Kidney (tissue), 14 donors: Measurements from ENCODE around the gene EEF1AKMT4. TPM values are rescaled to one million over a fixed set of nuclear protein-coding genes. Genes with fewer than 3 reads are reported as not detected.
A peak's percentile ranks its signal among the peaks of the same experiment; 100 is the strongest.

ENCODE experiments used
- DNase-seq, 5 donors: peaks; one replicate each; pipeline ENCODE4 v3.0.0-alpha.2; 2013 to 2020
- FAIRE-seq: peaks from 2 replicates; lab custom pipeline; 2012; peaks lifted over from hg19 to GRCh38; lab: Jason Lieb, UNC
- H3K27ac ChIP-seq, 2 donors: one replicate each; pipeline ENCODE4 v1.7.0; 2013; ENCODE audit warnings: low read depth in 2 of 2, low read length in 2 of 2, inconsistent platforms in 1 of 2
- H3K27me3 ChIP-seq: one replicate; pipeline ENCODE4 v1.7.1; 2013; ENCODE audit warnings: low read length, inconsistent platforms; ENCODE audit not compliant: control insufficient read depth, insufficient read depth
- H3K36me3 ChIP-seq, 3 donors: one replicate each; pipeline versions ENCODE4 v1.7.0 to v1.7.1; 2013; ENCODE audit warnings: low read length in 3 of 3, control low read depth in 1 of 3, inconsistent platforms in 1 of 3; ENCODE audit not compliant: insufficient read depth in 3 of 3, control insufficient read depth in 2 of 3
- H3K4me1 ChIP-seq, 3 donors: one replicate each; pipeline versions ENCODE4 v1.7.0 to v1.7.1; 2013; ENCODE audit warnings: low read length in 3 of 3, inconsistent platforms in 1 of 3, low read depth in 1 of 3; ENCODE audit not compliant: control insufficient read depth in 2 of 3, insufficient read depth in 2 of 3
- H3K4me3 ChIP-seq, 3 donors: one replicate each; pipeline versions ENCODE4 v1.7.0 to v1.8.1; 2013; ENCODE audit warnings: low read length in 3 of 3, control low read depth in 1 of 3, inconsistent platforms in 1 of 3
- H3K9ac ChIP-seq, 3 donors: one replicate each; pipeline versions ENCODE4 v1.7.0 to v1.7.1; 2013; ENCODE audit warnings: low read length in 3 of 3, control low read depth in 1 of 3, inconsistent platforms in 1 of 3
- H3K9me3 ChIP-seq, 3 donors: one replicate each; pipeline versions ENCODE4 v1.7.0 to v1.7.1; 2013; ENCODE audit warnings: low read length in 3 of 3, control low read depth in 1 of 3, inconsistent platforms in 1 of 3; ENCODE audit not compliant: control insufficient read depth in 2 of 3, insufficient read depth in 1 of 3
- CTCF ChIP-seq: IDR thresholded peaks from 3 replicates; pipeline ENCODE4 v1.5.1; 2012; ENCODE audit warnings: mild to moderate bottlenecking, moderate library complexity, borderline replicate concordance; ENCODE audit not compliant: insufficient read depth; ENCODE audit errors: extremely low read depth
- intact Hi-C: fragments of 100-400 bp; cut with DNase I; formaldehyde crosslinking; loops from one replicate; pipeline ENCODE4 v1.11.1; 2022
- polyA plus RNA-seq: library from polyadenylated mRNA; stranded (reverse); fragments of 350-450 nt; fragmentation: Illumina TruSeq; extraction: RNeasy Lipid Tissue Mini Kit (QIAGEN cat#74804); gene quantifications from one replicate; pipeline ENCODE4 v1.2.3, GENCODE V29; 2014; ENCODE audit warnings: low read depth, low replicate concordance; ENCODE audit not compliant: insufficient read depth
- total RNA-seq: library from RNA; stranded (reverse); fragmentation: NEBNext Ultra II Directional; extraction: Animal tissue kit (Norgen Biotek cat#: 25700); gene quantifications from one replicate; pipeline ENCODE4 v1.2.1, GENCODE V29; 2021
- donor health status: control.
- donor health status: control.
- donor health status: control.
- donor health status: control.
- donor health status: control.
- donor health status: DM: yes; HTN: yes; CAD: no.
- donor health status: Normal renal cell carcinoma (clear cell type).

EEF1AKMT4 gene
- total and polyA plus RNA-seq, 2 donors from 2014 or later = 2.8 to 6.1 TPM

- DNase-seq = no peak
- H3K4me1 ChIP-seq = no peaks in the 10 kb centered on the region
- TF ChIP-seq CTCF = no peak
- no peaks in the 10 kb centered on the region for H3K9me3 ChIP-seq
- H3K27ac ChIP-seq = no peak overlapping the region
- peaks cover under 1% of the 10 kb centered on the region for H3K27me3 ChIP-seq
- H3K4me3 ChIP-seq = no peak overlapping the region
- FAIRE-seq = no peak
- H3K9ac ChIP-seq = no peak overlapping the region
- intact Hi-C loops = no loop called here
- no peaks in the 10 kb centered on the region for H3K36me3 ChIP-seq
Measured at GRCh38 chr3:184222521-184222920, 27.0 kb upstream of the EEF1AKMT4 start.

- Histone ChIP-seq H3K4me3 (no peak overlapping the region), H3K4me1 (peaks cover 0 to 3% (median 0%) of the 10 kb centered on the region in 3 donors), H3K9me3 (no peaks in the 10 kb centered on the region), H3K27ac (no peak overlapping the region), H3K9ac (no peak overlapping the region), H3K36me3 (no peaks in the 10 kb centered on the region), H3K27me3 (peaks cover 4% of the 10 kb centered on the region)
- no peak for FAIRE-seq
- TF ChIP-seq CTCF = no peak
- intact Hi-C loops = no loop called here
- no peak for DNase-seq
Measured at GRCh38 chr3:184223946-184224345, 25.5 kb upstream of the EEF1AKMT4 start.

- peak; percentile 57 for TF ChIP-seq CTCF
- no peak overlapping the region for H3K4me3 ChIP-seq
- no peaks in the 10 kb centered on the region for H3K9me3 ChIP-seq
- H3K9ac ChIP-seq = no peak overlapping the region
- intact Hi-C loops = no loop called here
- no peak overlapping the region for H3K27ac ChIP-seq
- peaks cover 16% of the 10 kb centered on the region for H3K27me3 ChIP-seq
- DNase-seq = no peak
- no peaks in the 10 kb centered on the region for H3K36me3 ChIP-seq
- FAIRE-seq = no peak
- peaks cover 0 to 14% (median 0%) of the 10 kb centered on the region in 3 donors for H3K4me1 ChIP-seq
Measured at GRCh38 chr3:184227481-184227935, 22.0 kb upstream of the EEF1AKMT4 start.
